Esophagus squamous epithelium (tissue), 5 donors: Measurements from ENCODE around the gene TSPAN18. TPM values are rescaled to one million over a fixed set of nuclear protein-coding genes. Genes with fewer than 3 reads are reported as not detected.
A peak's percentile ranks its signal among the peaks of the same experiment; 100 is the strongest.

Experiments
- DNase-seq: peaks from one replicate; lab custom pipeline; 2025; lab: John Stamatoyannopoulos, UW
- H3K27ac ChIP-seq, 4 donors: fragments of 200-600 bp; sonication (generic); one replicate each; pipeline ENCODE4 v1.5.1; 2016 to 2019; ENCODE audit warnings: mild to moderate bottlenecking in 1 of 4
- H3K27me3 ChIP-seq, 4 donors: fragments of 200-600 bp; sonication (generic); 1 replicate in 3 of 4; 2 replicates in 1 of 4; pipeline versions ENCODE4 v1.5.1 to v1.6.0; 2017 to 2021; ENCODE audit warnings: antibody characterized with exemption in 1 of 4
- H3K36me3 ChIP-seq, 3 donors: fragments of 200-600 bp; sonication (generic); one replicate each; pipeline ENCODE4 v1.5.1; 2016 to 2019
- H3K4me1 ChIP-seq, 3 donors: fragments of 200-600 bp; sonication (generic); one replicate each; pipeline ENCODE4 v1.5.1; 2017 to 2019
- H3K4me3 ChIP-seq, 4 donors: fragments of 200-600 bp; sonication (generic); 1 replicate in 3 of 4; 2 replicates in 1 of 4; pipeline ENCODE4 v1.5.1; 2016 to 2019; ENCODE audit warnings: mild to moderate bottlenecking in 2 of 4, moderate library complexity in 1 of 4
- H3K9me3 ChIP-seq, 3 donors: fragments of 200-600 bp; sonication (generic); one replicate each; pipeline ENCODE4 v1.5.1; 2016 to 2019
- CTCF ChIP-seq, 6 experiments: fragments of 450-650 bp in 4 of 6; fragments of 200-600 bp in 2 of 6; sonication (generic) in 2 of 6; IDR thresholded peaks; one replicate each; pipeline ENCODE4 v1.5.1; 2016 to 2019; ENCODE audit warnings: antibody characterized with exemption in 6 of 6, mild to moderate bottlenecking in 4 of 6, moderate library complexity in 4 of 6
- POLR2A ChIP-seq, 4 donors: fragments of 450-650 bp; IDR thresholded peaks; one replicate each; pipeline ENCODE4 v1.6.1; 2017; ENCODE audit warnings: antibody characterized with exemption in 4 of 4, mild to moderate bottlenecking in 4 of 4, moderate library complexity in 3 of 4
- WGBS, 2 donors: methylation state at CpG; one replicate each; pipeline ENCODE4 v1.1.5; 2018; 5-methylcytosine and 5-hydroxymethylcytosine counted together
- intact Hi-C: fragments of 100-400 bp; cut with DNase I; formaldehyde crosslinking; loops from one replicate; pipeline ENCODE4 v1.15.0; 2022
- total RNA-seq, 4 donors: library from RNA; depleted of rRNA; stranded (reverse); fragments of >200 nt; gene quantifications; one replicate each; pipeline ENCODE4 v1.1.0, GENCODE V29; 2016
- donor health status: DM: yes; HTN: yes; CAD: no.

The TSPAN18 gene
- total RNA-seq, 4 donors from 2014 or later, result 0.80 to 4.4 (median 2.0) TPM

GRCh38 chr11:44862558-44863101 is 135.9 kb downstream of the TSPAN18 start:
- intact Hi-C loops, result no loop called here
- 69 to 70% methylated on average over 3 to 4 of the region's 5 CpGs for WGBS, 2 donors
- peaks cover 0 to 16% (median 15%) of the 10 kb centered on the region in 3 donors for H3K4me1 ChIP-seq
- no peak overlapping the region for H3K4me3 ChIP-seq
- H3K36me3 ChIP-seq, result no peaks in the 10 kb centered on the region
- H3K9me3 ChIP-seq, result no peaks in the 10 kb centered on the region
- DNase-seq, result no peak
- H3K27me3 ChIP-seq, result peaks cover 0 to 5% (median 0%) of the 10 kb centered on the region in 4 donors
- H3K27ac ChIP-seq, result peak overlapping the region; percentile 10 to 85 (median 62)
- TF ChIP-seq POLR2A (IDR thresholded peaks at IDR 0.05) (no peak), CTCF (IDR thresholded peaks at IDR 0.05) (no peak)

- no peaks in the 10 kb centered on the region for H3K36me3 ChIP-seq
- TF ChIP-seq POLR2A (IDR thresholded peaks at IDR 0.05) (no peak), CTCF (IDR thresholded peaks at IDR 0.05) (no peak)
- H3K27me3 ChIP-seq, result peaks cover 0 to 5% (median 0%) of the 10 kb centered on the region in 4 donors
- no peaks in the 10 kb centered on the region for H3K9me3 ChIP-seq
- 81 to 84% methylated on average over 6 of the region's 6 CpGs for WGBS, 2 donors
- H3K4me1 ChIP-seq, result peaks cover 0 to 16% (median 16%) of the 10 kb centered on the region in 3 donors
- no peak overlapping the region for H3K4me3 ChIP-seq
- peak overlapping the region in 3 of 4 donors; percentile 10 to 85 (median 79) for H3K27ac ChIP-seq
- intact Hi-C loops, result no loop called here
- DNase-seq, result no peak
These were observed 136.5 kb downstream of the TSPAN18 start for GRCh38 chr11:44863231-44863630.

- Histone ChIP-seq H3K27me3 (no peaks in the 10 kb centered on the region), H3K4me3 (no peak overlapping the region), H3K4me1 (peaks cover 0 to 25% (median 16%) of the 10 kb centered on the region in 3 donors), H3K36me3 (no peaks in the 10 kb centered on the region), H3K9me3 (no peaks in the 10 kb centered on the region), H3K27ac (peak overlapping the region in 2 of 4 donors; percentile 61 to 79)
- TF ChIP-seq POLR2A (IDR thresholded peaks at IDR 0.05) (no peak), CTCF (IDR thresholded peaks at IDR 0.05) (no peak)
- 28 to 29% methylated on average over 3 of the region's 7 CpGs for WGBS, 2 donors
- intact Hi-C loops, result no loop called here
- DNase-seq, result no peak
These were observed 139.1 kb downstream of the TSPAN18 start for GRCh38 chr11:44865866-44866272.

GRCh38 chr11:44866286-44866685 is 139.5 kb downstream of the TSPAN18 start:
- Histone ChIP-seq H3K36me3 (no peaks in the 10 kb centered on the region), H3K27me3 (no peaks in the 10 kb centered on the region), H3K27ac (peak overlapping the region in 2 of 4 donors; percentile 61 to 79), H3K4me3 (no peak overlapping the region), H3K4me1 (peaks cover 0 to 25% (median 16%) of the 10 kb centered on the region in 3 donors), H3K9me3 (no peaks in the 10 kb centered on the region)
- WGBS, 2 donors, result 58 to 69% methylated on average over 2 of the region's 6 CpGs
- intact Hi-C loops, result no loop called here
- TF ChIP-seq POLR2A (IDR thresholded peaks at IDR 0.05) (no peak), CTCF (IDR thresholded peaks at IDR 0.05) (no peak)
- DNase-seq, result no peak

GRCh38 chr11:44868021-44868420 is 141.3 kb downstream of the TSPAN18 start:
- H3K4me3 ChIP-seq, result no peak overlapping the region
- H3K4me1 ChIP-seq, result peaks cover 0 to 9% (median 4%) of the 10 kb centered on the region in 3 donors
- intact Hi-C loops, result no loop called here
- H3K27me3 ChIP-seq, result no peaks in the 10 kb centered on the region
- DNase-seq, result no peak
- 76 to 95% methylated on average over 5 to 6 of the region's 6 CpGs for WGBS, 2 donors
- no peaks in the 10 kb centered on the region for H3K36me3 ChIP-seq
- H3K9me3 ChIP-seq, result no peaks in the 10 kb centered on the region
- TF ChIP-seq CTCF (IDR thresholded peaks at IDR 0.05), result no peak
- no peak for TF ChIP-seq POLR2A (IDR thresholded peaks at IDR 0.05)
- peak overlapping the region in 3 of 4 donors; percentile 23 to 40 (median 32) for H3K27ac ChIP-seq
